SK-N-DZ (cell line): ENCODE results near the gene ALDH1A2.
"Not testable (repeated sequence)": the region's sequence is repeated elsewhere in the genome, so short reads cannot be mapped to it uniquely, and the experiment has no call there.

Source experiments
- DNase-seq: peaks from one replicate; pipeline ENCODE4 v3.0.0-alpha.2; 2015; ENCODE audit warnings: low spot score

The ALDH1A2 gene

GRCh38 chr15:58042006-58042405, 23.5 kb downstream of the ALDH1A2 start:
- no peak for DNase-seq

GRCh38 chr15:58040150-58040549, 25.4 kb downstream of the ALDH1A2 start:
- DNase-seq = no peak

GRCh38 chr15:58039079-58040035, 26.2 kb downstream of the ALDH1A2 start:
- DNase-seq = no peak

GRCh38 chr15:58038426-58039078, 27.0 kb downstream of the ALDH1A2 start:
- DNase-seq = no peak

- DNase-seq = no peak
Observed at GRCh38 chr15:58037723-58038301, 27.7 kb downstream of the ALDH1A2 start.

GRCh38 chr15:58036579-58036978, 28.9 kb downstream of the ALDH1A2 start:
- no peak for DNase-seq

- DNase-seq = not testable (repeated sequence)
Observed at GRCh38 chr15:58028392-58028791, 37.1 kb downstream of the ALDH1A2 start.

- DNase-seq = no peak
Observed at GRCh38 chr15:58026552-58026951, 39.0 kb downstream of the ALDH1A2 start.

- no peak for DNase-seq
Observed at GRCh38 chr15:58026051-58026450, 39.5 kb downstream of the ALDH1A2 start.

- no peak for DNase-seq
Observed at GRCh38 chr15:58021332-58022230, 43.9 kb downstream of the ALDH1A2 start.

GRCh38 chr15:58019503-58020376, 45.8 kb downstream of the ALDH1A2 start:
- DNase-seq = no peak

- DNase-seq = no peak
Observed at GRCh38 chr15:58017869-58018268, 47.6 kb downstream of the ALDH1A2 start.

- no peak for DNase-seq
Observed at GRCh38 chr15:58016581-58017175, 48.8 kb downstream of the ALDH1A2 start.

GRCh38 chr15:58015565-58015964, 49.9 kb downstream of the ALDH1A2 start:
- no peak for DNase-seq

- DNase-seq = no peak
Observed at GRCh38 chr15:58014470-58014869, 51.0 kb downstream of the ALDH1A2 start.

- DNase-seq = no peak
Observed at GRCh38 chr15:58014040-58014439, 51.5 kb downstream of the ALDH1A2 start.

- no peak for DNase-seq
Observed at GRCh38 chr15:58010983-58011382, 54.5 kb downstream of the ALDH1A2 start.

- DNase-seq = no peak
Observed at GRCh38 chr15:58003810-58004209, 61.7 kb downstream of the ALDH1A2 start.

- DNase-seq = no peak
Observed at GRCh38 chr15:58002338-58003126, 63.0 kb downstream of the ALDH1A2 start.
